ENCODE data around the gene OR4D9.

DNA sequence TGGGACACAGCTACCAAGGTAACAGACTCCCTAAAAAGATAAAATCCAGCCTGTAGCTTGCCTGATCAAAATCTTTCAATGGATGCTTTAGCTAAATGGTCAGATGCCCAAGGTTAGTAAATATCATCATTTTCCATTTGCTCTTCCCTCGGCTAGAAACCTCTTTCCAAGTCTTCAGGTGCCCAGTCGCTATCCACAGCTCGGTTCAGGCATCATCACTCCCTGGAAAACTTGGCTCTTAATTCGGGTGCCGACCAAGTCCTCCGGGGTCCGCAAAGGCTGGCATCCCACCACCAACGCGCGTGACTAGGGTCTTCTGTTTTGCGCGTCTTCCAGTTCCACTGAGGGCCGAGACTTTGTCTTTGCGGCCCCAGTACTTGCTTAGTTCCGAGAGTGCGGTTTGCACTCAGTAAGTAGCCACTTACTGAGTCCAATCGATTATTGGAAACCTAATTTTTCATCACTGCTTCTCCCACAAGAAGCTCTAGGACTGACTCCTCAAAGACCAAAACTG is 44.3 kb downstream of the OR4D9 start:
- TF ChIP-seq, protein P1, sequence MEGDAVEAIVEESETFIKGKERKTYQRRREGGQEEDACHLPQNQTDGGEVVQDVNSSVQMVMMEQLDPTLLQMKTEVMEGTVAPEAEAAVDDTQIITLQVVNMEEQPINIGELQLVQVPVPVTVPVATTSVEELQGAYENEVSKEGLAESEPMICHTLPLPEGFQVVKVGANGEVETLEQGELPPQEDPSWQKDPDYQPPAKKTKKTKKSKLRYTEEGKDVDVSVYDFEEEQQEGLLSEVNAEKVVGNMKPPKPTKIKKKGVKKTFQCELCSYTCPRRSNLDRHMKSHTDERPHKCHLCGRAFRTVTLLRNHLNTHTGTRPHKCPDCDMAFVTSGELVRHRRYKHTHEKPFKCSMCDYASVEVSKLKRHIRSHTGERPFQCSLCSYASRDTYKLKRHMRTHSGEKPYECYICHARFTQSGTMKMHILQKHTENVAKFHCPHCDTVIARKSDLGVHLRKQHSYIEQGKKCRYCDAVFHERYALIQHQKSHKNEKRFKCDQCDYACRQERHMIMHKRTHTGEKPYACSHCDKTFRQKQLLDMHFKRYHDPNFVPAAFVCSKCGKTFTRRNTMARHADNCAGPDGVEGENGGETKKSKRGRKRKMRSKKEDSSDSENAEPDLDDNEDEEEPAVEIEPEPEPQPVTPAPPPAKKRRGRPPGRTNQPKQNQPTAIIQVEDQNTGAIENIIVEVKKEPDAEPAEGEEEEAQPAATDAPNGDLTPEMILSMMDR (IDR thresholded peaks at IDR 0.05; ENCODE audit: insufficient read depth, low read length), result no peak
- no peak for TF ChIP-seq GABPA (IDR thresholded peaks at IDR 0.05; ENCODE audit: low read depth)

Data from HL-60 (cell line).